Right renal cortex interstitium (tissue), 3 donors: ENCODE results near the gene OTOS. TPM values are rescaled to one million over a fixed set of nuclear protein-coding genes. Genes with fewer than 3 reads are reported as not detected.

Experiments
- DNase-seq, 3 donors: peaks; one replicate each; pipeline ENCODE4 v3.0.0-alpha.2; 2013; ENCODE audit warnings: low read depth in 3 of 3, low spot score in 2 of 3
- polyA plus RNA-seq, 3 donors: library from polyadenylated mRNA; unstranded; fragments of 120-200 nt; gene quantifications; one replicate each; pipeline ENCODE4 v1.2.1, GENCODE V29; 2013; ENCODE audit not compliant: insufficient read length in 3 of 3

OTOS gene
- polyA plus RNA-seq, 3 donors, result 0.33 TPM; not detected in 2

DNA sequence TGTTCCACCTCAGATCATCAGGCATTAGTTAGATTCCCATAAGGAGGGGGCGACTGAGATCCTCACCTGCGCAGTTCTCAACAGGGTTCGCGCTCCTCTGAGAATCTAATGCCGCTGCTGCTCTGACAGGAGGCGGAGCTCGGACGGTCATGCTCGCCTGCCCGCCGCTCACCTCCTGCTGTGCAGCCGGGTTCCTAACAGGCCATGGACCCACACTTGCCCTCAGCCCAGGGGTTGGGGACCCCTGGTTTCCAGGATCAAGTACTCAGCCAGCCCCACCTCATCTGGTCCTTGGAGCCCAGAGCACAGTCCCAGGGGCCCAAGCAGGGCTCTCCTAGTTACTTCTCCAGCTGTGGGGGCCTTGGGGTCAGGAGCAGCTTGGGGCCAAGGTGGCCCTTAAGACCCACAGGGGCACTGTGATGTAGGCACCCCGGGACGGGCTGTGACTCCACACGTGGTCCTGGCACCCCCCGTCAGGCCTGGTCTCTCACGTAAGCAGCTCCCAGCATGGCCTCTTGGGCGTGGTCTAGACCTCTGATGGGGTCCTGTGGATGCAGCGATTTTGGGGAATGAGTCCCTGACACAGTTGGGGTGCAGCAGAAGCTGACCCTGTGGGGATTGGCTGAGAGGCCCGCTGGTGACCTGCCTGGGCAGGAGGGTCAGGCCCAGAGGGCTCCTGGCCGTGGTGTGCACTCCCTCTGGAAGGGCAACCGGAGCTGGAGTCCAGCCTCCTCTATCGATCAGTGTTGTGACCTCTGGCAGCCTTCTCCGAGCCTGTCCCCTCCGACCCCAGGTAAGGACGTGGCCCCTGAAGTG is 28.3 kb upstream of the OTOS start:
- DNase-seq, result no peak

DNA sequence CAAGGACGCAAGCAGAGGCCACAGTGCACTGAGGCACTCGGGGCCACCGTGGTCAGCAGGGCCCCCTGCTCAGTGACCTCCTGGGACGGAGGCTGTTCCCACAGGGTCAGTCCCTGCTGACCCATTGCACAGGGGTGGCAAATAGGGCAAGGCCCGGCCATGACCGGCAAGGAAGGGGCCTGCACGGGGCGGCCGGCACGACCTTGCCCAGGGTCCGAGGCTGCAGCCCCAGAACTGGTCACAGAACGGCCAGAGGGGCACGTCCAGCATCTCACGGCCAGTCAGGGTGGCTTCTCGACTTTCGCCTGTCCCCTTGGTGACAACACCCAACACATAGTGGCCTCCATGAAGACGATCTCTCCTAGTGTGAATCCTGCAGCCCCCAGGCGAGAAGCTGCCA is 27.6 kb upstream of the OTOS start:
- DNase-seq, result no peak

DNA sequence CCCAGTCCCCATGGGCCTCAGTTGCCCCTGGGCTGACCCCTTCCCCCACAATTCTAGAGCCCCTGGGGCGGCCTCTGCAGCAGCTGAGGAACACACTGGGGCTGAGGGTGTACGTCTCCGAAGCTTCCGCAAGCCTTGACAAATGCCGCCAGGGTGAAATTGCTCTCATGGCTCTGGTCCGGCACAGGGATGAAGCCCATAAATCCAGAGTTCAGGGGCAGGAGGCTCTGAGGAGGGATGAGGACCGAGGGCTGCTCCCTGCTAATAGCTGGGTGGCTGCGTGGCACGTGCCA is 27.1 kb upstream of the OTOS start:
- no peak for DNase-seq

DNA sequence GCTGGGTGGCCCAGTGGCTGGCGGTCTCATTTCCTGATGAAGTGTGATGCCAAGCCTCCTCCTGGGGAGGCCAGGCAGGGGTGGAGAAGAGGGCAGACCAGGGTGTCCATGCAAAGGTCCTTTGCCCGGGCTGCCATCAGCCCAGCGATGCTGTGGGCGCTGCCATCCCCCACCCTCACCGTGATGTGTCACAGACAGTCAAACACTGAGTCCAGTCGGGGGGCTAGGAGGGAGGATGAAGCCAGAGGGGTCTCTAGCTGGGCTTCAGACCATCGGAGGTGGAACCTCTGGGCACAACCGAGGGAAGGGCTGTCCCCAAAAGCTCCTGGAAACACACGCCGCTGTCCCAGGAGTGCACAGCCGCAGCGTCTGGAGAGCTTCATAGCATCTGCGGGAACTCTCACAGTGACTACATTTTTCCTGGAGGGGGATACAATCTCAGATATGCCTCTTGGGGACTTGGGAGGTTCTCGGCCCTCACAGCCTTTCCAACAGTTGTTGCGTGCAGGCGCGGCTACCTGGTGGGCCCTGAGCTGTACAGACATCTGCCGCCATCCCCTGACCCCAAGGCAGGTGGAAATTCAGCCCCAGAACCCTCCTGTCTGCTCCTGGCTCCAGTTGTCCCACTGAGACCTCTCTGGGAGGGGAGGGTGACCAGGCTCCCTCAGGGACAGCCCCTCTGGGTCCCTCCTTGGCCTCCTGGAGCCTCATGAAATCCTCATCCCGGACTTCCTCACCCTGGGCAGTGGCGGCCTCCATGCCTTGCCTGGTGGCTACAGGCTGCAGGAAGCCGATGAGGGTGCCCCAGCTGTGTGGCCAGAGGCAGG is 26.5 kb upstream of the OTOS start:
- no peak for DNase-seq

DNA sequence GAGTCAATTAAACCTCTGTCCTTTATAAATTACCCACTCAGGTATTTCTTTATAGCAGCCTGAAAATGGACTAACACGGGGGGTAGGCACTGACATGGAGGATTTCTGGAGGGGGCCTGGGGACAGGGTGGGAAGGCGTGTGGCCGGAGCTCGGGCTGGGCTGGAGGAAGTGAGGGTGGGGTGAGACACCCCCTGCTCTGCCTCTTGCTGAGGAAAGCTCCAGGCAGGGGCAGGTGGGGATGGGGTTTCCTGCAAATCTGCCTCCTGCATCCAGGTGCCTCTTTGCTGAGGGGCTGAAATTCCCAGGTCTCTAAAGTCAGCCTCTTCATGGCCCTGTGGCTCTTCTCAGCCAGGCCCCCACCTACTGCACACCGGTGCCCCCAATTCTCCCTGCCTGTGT is 25.7 kb upstream of the OTOS start:
- DNase-seq, result no peak

DNA sequence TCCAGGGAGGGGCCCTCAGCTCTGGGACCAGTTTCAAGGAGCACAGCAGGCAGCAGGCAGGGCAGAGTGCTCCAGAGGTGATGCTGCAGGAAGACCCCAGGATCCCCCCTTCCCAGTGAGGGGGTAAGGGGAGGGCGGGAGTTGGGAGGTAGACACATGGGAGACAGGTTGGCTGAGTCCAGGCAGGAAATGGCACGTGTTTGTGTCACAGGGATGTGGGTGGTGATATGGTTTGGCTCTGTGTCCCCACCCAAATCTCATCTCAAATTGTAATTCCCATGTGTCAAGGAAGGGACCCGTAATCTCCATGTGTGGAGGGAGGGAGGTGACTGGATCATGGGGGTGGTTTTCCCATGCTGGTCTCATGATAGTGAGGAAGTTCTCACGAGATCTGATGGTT is 25.2 kb upstream of the OTOS start:
- no peak for DNase-seq

DNA sequence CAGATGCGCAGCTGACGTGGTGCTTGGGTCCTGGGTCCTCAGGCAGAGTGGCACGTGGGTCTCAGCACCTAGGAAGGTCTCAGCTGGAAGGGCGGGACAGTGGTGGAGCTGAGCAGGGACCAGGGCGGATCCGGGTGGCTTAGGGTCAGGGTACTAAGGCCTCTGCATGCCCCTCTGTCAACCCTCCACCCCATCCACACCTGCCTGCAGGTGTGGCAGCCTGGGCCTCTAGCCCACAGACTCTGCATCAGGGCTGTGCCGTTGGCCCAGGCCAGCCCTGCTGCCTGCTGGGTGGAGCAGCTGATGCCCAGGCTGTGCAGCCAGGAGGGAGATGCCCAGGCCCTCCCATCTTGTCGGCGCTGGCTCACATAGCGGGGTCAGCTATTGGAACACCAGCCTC is 24.6 kb upstream of the OTOS start:
- no peak for DNase-seq

DNA sequence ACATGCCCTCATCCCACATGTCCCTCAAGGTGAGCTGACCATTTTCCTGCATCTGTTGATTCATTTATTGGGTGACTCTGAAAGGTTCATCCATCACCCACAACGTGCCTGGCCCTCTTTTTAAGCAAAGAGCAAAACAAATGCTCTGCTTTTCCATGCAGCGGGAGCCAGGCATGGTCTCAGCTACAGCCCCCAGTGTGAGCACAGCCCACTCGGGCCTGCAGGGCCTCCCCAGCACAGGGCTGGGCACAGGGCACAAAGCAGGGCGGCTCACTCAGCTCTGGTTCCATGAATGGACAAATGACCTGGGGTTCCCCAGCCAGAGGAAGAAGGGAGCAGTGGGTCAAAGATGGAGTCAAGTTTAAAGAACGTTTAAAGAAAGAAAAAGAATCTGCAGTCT is 24.1 kb upstream of the OTOS start:
- no peak for DNase-seq

DNA sequence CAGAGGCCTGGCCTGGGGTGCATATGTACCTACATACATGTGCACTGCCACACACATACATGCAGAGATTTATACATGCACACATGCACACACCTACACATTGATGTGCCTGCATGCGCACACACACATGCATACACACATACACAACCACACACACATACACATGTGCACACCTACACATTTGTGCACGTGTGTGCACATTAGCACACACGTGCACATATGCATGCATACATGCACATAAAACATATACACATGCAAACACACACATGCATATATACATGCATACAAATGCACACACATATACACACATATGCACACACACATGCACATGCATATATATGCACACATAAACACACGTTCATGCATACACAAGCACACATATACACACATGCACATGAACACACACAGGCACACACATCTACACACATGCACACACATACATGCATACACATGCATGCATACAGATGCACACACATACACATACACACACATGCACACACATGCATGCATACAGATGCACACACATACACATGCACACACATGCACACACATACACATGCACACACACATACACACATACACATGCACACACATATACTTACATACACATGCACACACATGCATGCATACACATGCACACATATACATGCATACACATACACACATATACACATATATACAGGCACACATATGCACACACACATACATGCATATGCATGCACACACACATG is 23.6 kb upstream of the OTOS start:
- DNase-seq, result no peak

DNA sequence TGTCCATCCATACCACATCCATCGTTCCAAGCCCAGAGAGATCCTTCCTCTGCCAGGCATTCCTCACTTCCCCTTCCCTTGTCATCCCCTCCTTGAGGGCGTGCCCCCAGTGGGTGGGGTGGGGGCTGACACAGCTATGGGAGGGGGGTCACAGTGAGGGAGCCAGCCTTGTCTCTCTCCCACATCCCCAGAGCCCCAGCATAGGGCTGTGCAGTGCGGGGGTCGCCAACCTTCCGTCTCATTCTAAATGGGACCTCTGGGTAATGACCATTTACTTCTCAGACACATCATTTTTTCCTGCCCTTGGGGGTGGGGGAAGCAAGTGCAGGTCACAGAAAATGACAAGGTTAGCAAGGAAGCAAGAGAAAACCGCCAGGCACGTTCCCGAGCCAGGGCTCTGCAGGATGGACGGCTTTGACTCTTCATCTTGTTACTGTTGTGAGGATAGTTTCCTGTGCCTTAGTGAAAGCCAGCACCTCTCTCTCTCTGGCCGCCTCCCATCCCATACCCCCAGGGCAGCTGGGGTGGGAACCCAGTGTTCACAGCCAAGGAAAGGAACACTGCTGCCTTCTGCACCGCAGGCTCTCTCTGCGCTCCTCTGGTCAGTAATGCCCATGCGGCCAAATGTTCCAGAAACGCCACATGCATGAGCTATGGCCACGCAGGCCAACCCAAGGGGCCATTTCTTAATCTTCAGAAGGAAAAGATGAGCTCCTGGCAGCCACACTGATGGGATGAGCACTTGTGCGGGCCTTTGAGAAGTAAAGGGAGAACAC is 22.7 kb upstream of the OTOS start:
- no peak for DNase-seq

DNA sequence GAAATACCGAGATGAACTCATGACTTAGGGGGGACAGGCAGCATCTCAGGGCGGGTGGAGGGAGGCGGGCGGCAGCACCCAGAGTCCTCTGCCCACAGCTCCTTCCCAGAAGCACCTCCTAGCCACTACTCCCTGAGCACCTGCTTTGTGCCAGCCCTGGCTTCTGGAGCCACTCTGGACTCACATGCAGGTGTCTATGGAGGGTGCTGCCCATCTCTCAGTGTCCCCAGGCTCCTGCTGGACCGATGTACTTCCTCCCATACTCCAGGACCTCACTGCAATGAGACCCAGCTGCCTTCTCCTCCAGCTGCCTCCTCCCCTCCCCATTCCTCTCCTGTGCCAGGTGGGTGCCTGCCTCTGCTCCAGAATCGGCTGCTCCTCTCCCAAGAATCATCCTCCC is 22.1 kb upstream of the OTOS start:
- no peak for DNase-seq

DNA sequence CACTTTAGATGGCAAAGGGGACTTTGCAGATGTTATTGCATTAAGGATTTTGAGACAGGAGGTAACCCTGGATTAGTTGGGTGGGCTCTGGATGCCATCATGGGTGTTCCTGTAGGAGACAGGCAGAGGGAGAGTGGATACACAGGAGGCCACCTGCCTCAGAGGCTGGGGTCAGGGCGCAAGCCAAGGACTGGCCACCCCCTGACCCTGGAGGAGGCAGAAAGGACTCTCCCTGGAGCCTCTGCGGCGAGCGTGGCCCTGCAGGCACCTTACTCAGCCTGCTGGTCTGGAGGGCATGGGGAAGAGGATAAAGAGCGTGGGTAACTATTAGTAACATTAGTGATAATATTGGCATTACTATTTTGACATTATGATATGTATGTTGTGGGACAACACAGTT is 21.6 kb upstream of the OTOS start:
- no peak for DNase-seq

DNA sequence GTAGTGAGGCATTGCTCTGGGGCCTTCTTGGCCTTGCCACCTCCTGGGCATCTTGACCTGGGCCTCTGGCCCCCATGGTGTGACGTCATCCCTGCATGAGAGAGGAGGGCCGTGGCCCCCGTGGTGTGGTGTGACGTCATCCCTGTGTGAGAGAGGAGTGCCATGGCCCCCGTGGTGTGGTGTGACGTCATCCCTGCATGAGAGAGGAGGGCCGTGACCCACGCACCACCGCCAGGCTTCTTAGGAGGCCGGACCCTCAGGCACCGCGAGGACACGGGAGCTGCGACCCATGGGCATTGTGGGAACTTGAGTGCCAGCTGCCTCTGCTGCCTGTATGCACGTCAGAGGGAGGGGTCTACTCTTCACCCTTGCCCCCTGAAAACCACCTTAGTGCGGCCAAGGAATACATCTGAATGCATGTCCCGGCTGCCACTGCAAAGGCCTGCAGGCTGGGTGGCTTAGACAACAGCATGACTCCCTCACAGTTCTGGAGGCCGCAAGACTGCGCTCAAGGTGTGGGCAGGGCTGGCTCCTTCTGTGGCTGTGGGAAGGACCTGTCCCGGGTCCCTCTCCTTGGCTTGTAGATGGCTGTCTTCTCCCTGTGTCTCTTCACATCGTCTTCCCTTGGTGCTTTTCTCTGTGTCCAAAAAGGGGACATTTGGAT is 20.8 kb upstream of the OTOS start:
- DNase-seq, result no peak

DNA sequence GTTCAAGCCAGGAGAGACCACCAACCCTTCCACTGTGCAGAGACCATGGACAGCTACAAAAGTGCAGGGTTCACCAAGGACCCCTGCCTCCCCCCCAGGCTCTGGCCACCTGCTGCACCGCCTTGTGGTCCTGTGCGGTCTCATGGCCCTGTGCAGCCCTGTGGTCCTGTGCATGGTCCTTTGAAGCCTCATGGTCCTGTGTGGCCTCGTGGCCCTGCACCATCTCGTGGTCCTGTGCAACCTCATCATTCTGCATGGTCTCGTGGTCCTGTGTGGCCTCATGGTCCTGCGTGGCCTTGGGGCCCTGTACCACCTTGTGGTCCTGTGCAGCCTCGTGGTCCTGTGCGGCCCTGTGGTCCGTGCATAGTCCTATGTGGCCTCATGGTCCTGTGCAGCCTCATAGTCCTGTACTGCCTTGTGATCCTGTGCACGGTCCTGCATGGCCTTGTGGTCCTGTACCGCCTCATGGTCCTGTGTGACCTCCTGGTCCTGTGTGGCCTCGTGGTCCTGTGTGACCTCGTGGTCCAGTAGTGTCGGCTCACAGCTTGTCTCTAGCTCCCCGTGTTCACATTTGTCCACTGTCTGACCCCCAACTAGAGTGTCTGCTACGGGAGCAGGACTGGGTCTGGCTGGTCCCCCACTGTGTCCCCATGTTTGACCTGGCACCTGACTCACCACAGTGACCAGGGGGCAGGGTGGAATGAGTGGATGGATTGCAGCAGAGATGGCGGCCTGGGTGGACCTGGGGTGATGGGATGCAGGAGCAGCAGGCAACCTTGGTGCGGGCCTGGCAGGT is 20.0 kb upstream of the OTOS start:
- no peak for DNase-seq

DNA sequence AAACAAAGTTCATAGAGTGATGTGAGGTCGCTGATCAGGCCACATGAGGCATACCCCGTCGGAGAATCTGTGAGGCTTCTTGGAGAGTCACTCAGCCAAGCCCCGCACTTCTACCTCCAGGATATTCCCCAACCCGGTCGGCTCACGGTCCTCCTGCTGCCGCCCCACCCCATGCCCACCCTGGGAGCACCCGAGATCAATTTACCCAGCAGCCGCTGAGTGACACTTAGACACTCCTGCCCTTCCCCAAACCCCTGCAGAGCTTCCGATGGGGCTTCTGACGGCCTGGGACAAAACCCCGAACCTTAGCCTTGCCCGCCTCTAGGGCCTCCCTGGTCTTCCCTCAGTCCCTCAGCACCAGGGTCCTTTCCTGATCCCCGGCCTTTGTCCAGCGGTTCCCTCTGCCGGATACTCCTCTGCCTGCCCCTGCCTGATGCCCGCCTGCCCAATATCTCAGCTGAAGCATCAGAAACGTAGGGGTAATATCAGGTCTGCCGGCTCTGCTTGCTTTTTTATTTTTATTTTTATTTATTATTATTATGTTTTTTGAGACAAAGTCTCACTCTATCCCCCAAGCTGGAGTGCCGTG is 18.9 kb upstream of the OTOS start:
- no peak for DNase-seq

DNA sequence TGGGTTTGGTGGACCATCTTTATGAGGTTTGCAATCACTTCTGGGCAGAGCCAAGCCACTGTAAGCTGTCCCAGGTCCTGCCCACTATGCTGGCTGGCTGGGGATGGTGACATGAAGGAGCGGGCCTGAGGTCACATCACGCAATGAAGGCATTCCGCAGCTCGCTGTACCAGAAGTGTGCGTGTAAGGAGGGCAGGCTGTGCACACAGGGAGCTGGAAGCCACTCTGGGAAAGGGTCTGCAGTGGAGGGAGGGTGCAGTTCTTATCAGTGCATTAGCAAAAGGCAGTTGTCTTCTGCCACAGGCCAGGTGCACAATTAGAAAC is 16.7 kb upstream of the OTOS start:
- DNase-seq, result no peak

DNA sequence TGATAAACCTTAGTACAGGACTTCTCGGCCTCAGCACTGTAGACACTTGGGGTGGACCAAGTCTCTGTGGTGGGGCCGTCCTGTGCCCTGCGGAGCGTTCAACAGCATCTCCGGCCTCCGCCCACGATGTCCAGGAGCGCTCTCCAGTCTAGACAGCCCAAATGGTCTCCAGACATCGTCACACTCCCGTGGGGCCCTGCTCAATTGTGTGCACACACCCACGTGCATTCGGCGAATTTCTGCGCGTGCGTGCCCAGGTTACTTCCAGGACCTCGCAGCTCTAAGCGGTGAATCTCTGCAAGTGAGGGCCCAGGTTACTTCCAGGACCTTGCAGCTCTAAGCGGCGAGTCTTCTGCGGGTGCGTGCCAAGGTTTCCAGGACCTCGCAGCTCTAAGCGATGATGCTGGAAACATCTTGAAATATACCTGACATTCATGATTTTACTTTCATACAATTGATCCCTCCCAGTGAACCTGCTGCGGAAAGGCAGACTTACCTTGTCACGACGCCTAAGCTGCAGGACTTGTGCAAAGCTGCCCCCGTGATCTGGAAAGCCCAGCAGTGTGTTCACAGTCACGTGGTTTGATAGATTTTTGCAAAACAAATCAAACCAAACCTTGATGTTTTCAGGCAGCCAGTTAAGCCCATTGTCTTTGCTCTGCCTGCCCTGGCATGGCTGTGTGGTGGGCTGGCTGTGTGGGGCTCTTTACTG is 16.1 kb upstream of the OTOS start:
- no peak for DNase-seq

DNA sequence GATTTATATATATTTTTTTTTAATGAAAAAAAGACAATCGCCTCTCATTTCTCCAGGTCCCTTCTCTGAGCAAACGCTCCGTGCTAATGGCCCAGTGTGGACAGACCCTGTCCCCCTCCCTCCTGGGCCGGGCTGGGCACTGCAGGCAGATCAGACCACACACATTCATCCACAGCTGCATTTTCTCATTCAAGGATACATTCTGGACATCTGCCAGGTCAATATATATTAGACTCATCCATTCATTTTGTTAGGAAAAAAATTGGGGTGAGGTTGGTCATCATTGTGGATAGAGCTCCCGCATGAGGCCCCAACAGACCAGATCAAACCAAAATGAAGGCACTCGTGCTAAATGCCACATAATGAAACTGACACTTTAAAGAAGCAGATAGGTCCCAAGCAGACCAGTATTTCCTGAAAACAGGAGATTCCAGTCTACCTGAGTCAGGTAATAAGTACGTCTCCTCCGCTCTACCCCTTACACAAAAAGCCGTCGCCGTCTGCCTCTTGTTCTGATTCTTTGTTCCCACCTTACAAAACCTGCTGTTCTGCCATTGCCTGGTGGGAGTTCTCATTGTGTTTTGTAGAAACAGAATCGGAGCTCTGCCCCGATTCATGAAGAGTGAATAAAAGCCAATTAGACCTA is 15.4 kb upstream of the OTOS start:
- DNase-seq, result no peak
